ENCODE data around the gene SRGN.

SRGN gene

GRCh38 chr10:69052736-69053135 lies 35.2 kb upstream of the SRGN start:
- ATAC-seq (replicated peaks): no peak
- Mint-ChIP-seq H3K4me3 (no peak overlapping the region), H3K27ac (no peak overlapping the region)

GRCh38 chr10:69055241-69055640 lies 32.7 kb upstream of the SRGN start:
- Mint-ChIP-seq H3K27ac (peak overlapping the region in 1 of 2 donors; percentile 76), H3K4me3 (peak overlapping the region; percentile 60 to 63), H3K4me1 (ENCODE audit: low read depth in 2 of 2) (peaks cover 28 to 39% of the 10 kb centered on the region in 2 donors), H3K36me3 (ENCODE audit: insufficient read depth) (peaks cover 4% of the 10 kb centered on the region), H3K27me3 (no peaks in the 10 kb centered on the region), H3K9me3 (no peaks in the 10 kb centered on the region)
- peak; percentile 73 for ATAC-seq (replicated peaks)
- DNase-seq: no peak

More at GRCh38 chr10:69052736-69053135, 35.2 kb upstream of the SRGN start:
- Mint-ChIP-seq H3K4me1 (ENCODE audit: low read depth in 2 of 2) (peaks cover 28 to 36% of the 10 kb centered on the region in 2 donors), H3K9me3 (no peaks in the 10 kb centered on the region), H3K36me3 (ENCODE audit: insufficient read depth) (peaks cover 7% of the 10 kb centered on the region), H3K27me3 (no peaks in the 10 kb centered on the region)
- DNase-seq: no peak

- Mint-ChIP-seq H3K4me3 (peak overlapping the region; percentile 60 to 63), H3K27ac (peak overlapping the region; percentile 76 to 88), H3K9me3 (no peaks in the 10 kb centered on the region), H3K27me3 (no peaks in the 10 kb centered on the region), H3K36me3 (ENCODE audit: insufficient read depth) (peaks cover 4% of the 10 kb centered on the region), H3K4me1 (ENCODE audit: low read depth in 2 of 2) (peaks cover 29 to 40% of the 10 kb centered on the region in 2 donors)
- no peak for DNase-seq
- ATAC-seq (replicated peaks): no peak
Observed at GRCh38 chr10:69056129-69056528, 31.8 kb upstream of the SRGN start.

- Mint-ChIP-seq H3K36me3 (ENCODE audit: insufficient read depth) (peaks cover 4% of the 10 kb centered on the region), H3K27ac (peak overlapping the region; percentile 88 to 91), H3K27me3 (no peaks in the 10 kb centered on the region), H3K4me3 (peak overlapping the region; percentile 38 to 63), H3K9me3 (no peaks in the 10 kb centered on the region), H3K4me1 (ENCODE audit: low read depth in 2 of 2) (peaks cover 31 to 45% of the 10 kb centered on the region in 2 donors)
- ATAC-seq (replicated peaks) (no peak), DNase-seq (no peak)
Observed at GRCh38 chr10:69056536-69057260, 31.2 kb upstream of the SRGN start.

GRCh38 chr10:69057261-69057950 lies 30.5 kb upstream of the SRGN start:
- peak; percentile 6 for ATAC-seq (replicated peaks)
- peaks cover 37 to 49% of the 10 kb centered on the region in 2 donors for H3K4me1 Mint-ChIP-seq (ENCODE audit: low read depth in 2 of 2)

GRCh38 chr10:69057951-69058297 lies 30.0 kb upstream of the SRGN start:
- no peaks in the 10 kb centered on the region for H3K9me3 Mint-ChIP-seq
- H3K36me3 Mint-ChIP-seq (ENCODE audit: insufficient read depth): peaks cover 4% of the 10 kb centered on the region
- ATAC-seq (replicated peaks) (no peak), DNase-seq (no peak)
- H3K27me3 Mint-ChIP-seq: no peaks in the 10 kb centered on the region
- H3K27ac Mint-ChIP-seq: peak overlapping the region; percentile 75 to 91
- peak overlapping the region; percentile 14 to 53 for H3K4me3 Mint-ChIP-seq
- peaks cover 37 to 48% of the 10 kb centered on the region in 2 donors for H3K4me1 Mint-ChIP-seq (ENCODE audit: low read depth in 2 of 2)

More at GRCh38 chr10:69057261-69057950, 30.5 kb upstream of the SRGN start:
- H3K27ac Mint-ChIP-seq: peak overlapping the region; percentile 75 to 91
- peaks cover 4% of the 10 kb centered on the region for H3K36me3 Mint-ChIP-seq (ENCODE audit: insufficient read depth)
- H3K9me3 Mint-ChIP-seq: no peaks in the 10 kb centered on the region
- no peaks in the 10 kb centered on the region for H3K27me3 Mint-ChIP-seq
- H3K4me3 Mint-ChIP-seq: peak overlapping the region; percentile 38 to 53
- no peak for DNase-seq

GRCh38 chr10:69060127-69060798 lies 27.6 kb upstream of the SRGN start:
- H3K27ac Mint-ChIP-seq: no peak overlapping the region
- ATAC-seq (replicated peaks) (no peak), DNase-seq (no peak)
- no peak overlapping the region for H3K4me3 Mint-ChIP-seq
- no peaks in the 10 kb centered on the region for H3K36me3 Mint-ChIP-seq (ENCODE audit: insufficient read depth)
- no peaks in the 10 kb centered on the region for H3K27me3 Mint-ChIP-seq
- H3K4me1 Mint-ChIP-seq (ENCODE audit: low read depth in 2 of 2): peaks cover 32 to 43% of the 10 kb centered on the region in 2 donors
- H3K9me3 Mint-ChIP-seq: no peaks in the 10 kb centered on the region

GRCh38 chr10:69061305-69062161 lies 26.4 kb upstream of the SRGN start:
- H3K4me3 Mint-ChIP-seq: peak overlapping the region; percentile 61 to 71
- no peaks in the 10 kb centered on the region for H3K9me3 Mint-ChIP-seq
- DNase-seq (peak; percentile 17 to 21 (median 21)), ATAC-seq (replicated peaks) (peak; percentile 86)
- no peaks in the 10 kb centered on the region for H3K27me3 Mint-ChIP-seq
- H3K4me1 Mint-ChIP-seq (ENCODE audit: low read depth in 2 of 2): peaks cover 23 to 30% of the 10 kb centered on the region in 2 donors
- H3K27ac Mint-ChIP-seq: peak overlapping the region; percentile 76 to 88
- no peaks in the 10 kb centered on the region for H3K36me3 Mint-ChIP-seq (ENCODE audit: insufficient read depth)

- Mint-ChIP-seq H3K36me3 (ENCODE audit: insufficient read depth) (no peaks in the 10 kb centered on the region), H3K4me1 (ENCODE audit: low read depth in 2 of 2) (peaks cover 12 to 16% of the 10 kb centered on the region in 2 donors), H3K4me3 (no peak overlapping the region), H3K27ac (no peak overlapping the region), H3K27me3 (no peaks in the 10 kb centered on the region), H3K9me3 (no peaks in the 10 kb centered on the region)
- ATAC-seq (replicated peaks): no peak
- DNase-seq: no peak
Observed at GRCh38 chr10:69062901-69063300, 25.0 kb upstream of the SRGN start.

- Mint-ChIP-seq H3K4me3 (no peak overlapping the region), H3K27me3 (no peaks in the 10 kb centered on the region), H3K27ac (no peak overlapping the region), H3K36me3 (ENCODE audit: insufficient read depth) (no peaks in the 10 kb centered on the region), H3K9me3 (no peaks in the 10 kb centered on the region), H3K4me1 (ENCODE audit: low read depth in 2 of 2) (peaks cover 12% of the 10 kb centered on the region in 2 donors)
- ATAC-seq (replicated peaks): no peak
- no peak for DNase-seq
Observed at GRCh38 chr10:69064762-69065328, 23.1 kb upstream of the SRGN start.

GRCh38 chr10:69065406-69066361 lies 22.2 kb upstream of the SRGN start:
- Mint-ChIP-seq H3K9me3 (no peaks in the 10 kb centered on the region), H3K36me3 (ENCODE audit: insufficient read depth) (no peaks in the 10 kb centered on the region), H3K27me3 (no peaks in the 10 kb centered on the region), H3K4me3 (no peak overlapping the region), H3K4me1 (ENCODE audit: low read depth in 2 of 2) (peaks cover 12% of the 10 kb centered on the region in 2 donors), H3K27ac (no peak overlapping the region)
- DNase-seq (no peak), ATAC-seq (replicated peaks) (peak; percentile 12)

- Mint-ChIP-seq H3K9me3 (no peaks in the 10 kb centered on the region), H3K27me3 (no peaks in the 10 kb centered on the region), H3K27ac (no peak overlapping the region), H3K4me3 (no peak overlapping the region), H3K4me1 (ENCODE audit: low read depth in 2 of 2) (peaks cover under 1% of the 10 kb centered on the region in 2 donors), H3K36me3 (ENCODE audit: insufficient read depth) (no peaks in the 10 kb centered on the region)
- no peak for ATAC-seq (replicated peaks)
- no peak for DNase-seq
Observed at GRCh38 chr10:69067189-69067588, 20.7 kb upstream of the SRGN start.
